ENCODE data around the gene FOXP1. TPM values are rescaled to one million over a fixed set of nuclear protein-coding genes. Genes with fewer than 3 reads are reported as not detected.

Gene FOXP1
- total and polyA plus RNA-seq, 9 of the 15 experiments (the other 6 are each of a cell fraction or from before 2014, with no cell fraction given) = 7.7 to 34.5 (median 13.7) TPM

DNA sequence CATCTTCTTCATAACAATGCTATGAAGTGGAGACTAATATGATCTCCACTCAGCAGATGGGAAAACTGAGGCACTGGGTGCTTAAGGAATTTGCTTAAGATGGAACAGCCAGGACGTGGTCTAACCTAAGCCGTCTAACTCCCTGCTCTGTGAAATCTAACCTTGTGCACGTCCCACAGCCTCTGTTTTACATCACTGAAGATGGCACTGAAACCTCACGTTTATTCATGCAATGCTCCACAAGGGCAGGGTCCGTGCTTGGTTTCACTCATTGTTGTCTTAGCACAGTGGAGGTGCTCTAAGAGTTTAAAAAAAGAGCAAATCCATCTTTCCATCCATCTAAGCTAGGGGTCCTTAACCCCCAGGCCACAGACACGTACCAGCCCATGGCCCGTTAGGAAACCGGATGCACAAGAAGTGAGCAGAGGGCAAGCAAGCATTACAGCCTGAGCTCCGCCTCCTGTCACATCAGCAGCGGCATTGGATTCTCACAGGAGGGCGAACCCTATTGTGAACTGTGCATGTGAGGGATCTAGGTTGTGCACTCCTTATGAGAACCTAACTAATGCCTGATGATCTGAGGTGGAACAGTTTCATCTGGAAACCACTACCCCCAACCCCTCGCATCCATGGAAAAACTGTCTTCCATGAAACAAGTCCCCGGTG, 118.0 kb downstream of the FOXP1 start:
- ChIA-PET CTCF (ENCODE audit: low intra/inter-chr PET ratio) (no interaction called here), POLR2A (interaction anchor here (1.1 kb wide), 1 partner anchor 32 kb away, joined by 3 read pairs; no protein-coding TSS in a partner anchor)
- Histone ChIP-seq H3K27ac (ENCODE audit: extremely low read depth, low read depth, low read length) (no peak overlapping the region), H4K20me1 (replicated peaks; ENCODE audit: control insufficient read depth, insufficient read depth, low read length) (no peaks in the 10 kb centered on the region), H3K9ac (ENCODE audit: insufficient read depth in 1 of 2, low read depth in 2 of 2, low read length in 2 of 2) (0 out of 4 replicates have a peak overlapping the region, but pooled peaks of 1 of the 2 experiments have one; percentile 34), H3K4me1 (replicated peaks in 1 of 2; ENCODE audit: control insufficient read depth in 2 of 2, insufficient read depth in 2 of 2, low read length in 2 of 2) (peaks cover 0 to 16% of the 10 kb centered on the region in 2 experiments; a peak in 3 of 5 replicates), H3K27me3 (ENCODE audit: control insufficient read depth in 2 of 2, insufficient read depth in 2 of 2, low read length in 2 of 2) (no peaks in the 10 kb centered on the region), H2AFZ (ENCODE audit: low read depth, low read length) (no peak overlapping the region), H3K79me2 (ENCODE audit: control insufficient read depth, insufficient read depth, low read length) (no peaks in the 10 kb centered on the region), H3K9me1 (ENCODE audit: control insufficient read depth, insufficient read depth, low read length) (no peaks in the 10 kb centered on the region), H3K4me3 (no peak overlapping the region), H3K9me3 (replicated peaks; ENCODE audit: control insufficient read depth, insufficient read depth, low read depth, low read length) (no peaks in the 10 kb centered on the region), H3K4me2 (ENCODE audit: insufficient read depth, low read length) (no peak overlapping the region), H3K36me3 (ENCODE audit: control insufficient read depth, insufficient read depth, low read length) (no peaks in the 10 kb centered on the region)
- in situ Hi-C loops (cut with MboI) = no loop called here
- DNase-seq (ENCODE audit: extremely low read depth in 1 of 4, low spot score in 3 of 4) = no peak
- 62% methylated on average over 12 of the region's 13 CpGs for WGBS (ENCODE audit: insufficient coverage, low coverage, missing lambda C conversion rate)
- FAIRE-seq = no peak
- intact Hi-C loops (cut with micrococcal nuclease) = no loop called here
- no TSS peak for BruUV-seq (replicated peaks)
- ATAC-seq = no peak; the same call in 2 of the 3 replicates
- TF ChIP-seq ZNF830 (CRISPR knock-in tag; IDR thresholded peaks at IDR 0.05) (no peak), ZNF79 (CRISPR knock-in tag; IDR thresholded peaks at IDR 0.05; ENCODE audit: low read depth) (no peak), SIRT6 (IDR thresholded peaks at IDR 0.05; ENCODE audit: low read depth, low read length) (no peak), STAG1 (CRISPR knock-in tag; IDR thresholded peaks at IDR 0.05; ENCODE audit: borderline replicate concordance) (no peak), ZBTB49 (CRISPR knock-in tag; IDR thresholded peaks at IDR 0.05; ENCODE audit: borderline replicate concordance) (no peak), TGIF2 (CRISPR knock-in tag; IDR thresholded peaks at IDR 0.05) (no peak), TAL1 (IDR thresholded peaks at IDR 0.05) (no peak), BCLAF1 (IDR thresholded peaks at IDR 0.05; ENCODE audit: borderline replicate concordance in 1 of 2, control insufficient read depth in 1 of 2, low read depth in 2 of 2, low read length in 1 of 2) (no peak), PTRF (tag; IDR thresholded peaks at IDR 0.05) (no peak), DPF2 (IDR thresholded peaks at IDR 0.05) (no peak), RCOR1 (IDR thresholded peaks at IDR 0.05; ENCODE audit: borderline replicate concordance in 1 of 2, low read depth in 2 of 2, low read length in 2 of 2) (no peak), ATF4 (CRISPR knock-in tag; IDR thresholded peaks at IDR 0.05) (no peak)
- TF ChIP-seq, protein P1, sequence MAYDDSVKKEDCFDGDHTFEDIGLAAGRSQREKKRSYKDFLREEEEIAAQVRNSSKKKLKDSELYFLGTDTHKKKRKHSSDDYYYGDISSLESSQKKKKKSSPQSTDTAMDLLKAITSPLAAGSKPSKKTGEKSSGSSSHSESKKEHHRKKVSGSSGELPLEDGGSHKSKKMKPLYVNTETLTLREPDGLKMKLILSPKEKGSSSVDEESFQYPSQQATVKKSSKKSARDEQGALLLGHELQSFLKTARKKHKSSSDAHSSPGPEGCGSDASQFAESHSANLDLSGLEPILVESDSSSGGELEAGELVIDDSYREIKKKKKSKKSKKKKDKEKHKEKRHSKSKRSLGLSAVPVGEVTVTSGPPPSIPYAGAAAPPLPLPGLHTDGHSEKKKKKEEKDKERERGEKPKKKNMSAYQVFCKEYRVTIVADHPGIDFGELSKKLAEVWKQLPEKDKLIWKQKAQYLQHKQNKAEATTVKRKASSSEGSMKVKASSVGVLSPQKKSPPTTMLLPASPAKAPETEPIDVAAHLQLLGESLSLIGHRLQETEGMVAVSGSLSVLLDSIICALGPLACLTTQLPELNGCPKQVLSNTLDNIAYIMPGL (CRISPR knock-in tag; IDR thresholded peaks at IDR 0.05) = no peak
